ENCODE results near the gene ZCWPW2. TPM values are rescaled to one million over a fixed set of nuclear protein-coding genes. Genes with fewer than 3 reads are reported as not detected.

The ZCWPW2 gene
- total and polyA plus RNA-seq, 9 of the 15 experiments (the other 6 are each of a cell fraction or from before 2014, with no cell fraction given) = 0.10 to 0.77 (median 0.44) TPM

- TF ChIP-seq PREB (CRISPR knock-in tag; IDR thresholded peaks at IDR 0.05) (no peak), TGIF2 (CRISPR knock-in tag; IDR thresholded peaks at IDR 0.05) (no peak), ZNF224 (CRISPR knock-in tag; IDR thresholded peaks at IDR 0.05) (peak; percentile 44; the same call in 1 of the 2 replicates), MEIS2 (IDR thresholded peaks at IDR 0.05; ENCODE audit: partially characterized antibody) (peak; percentile 3), PBX2 (CRISPR knock-in tag; IDR thresholded peaks at IDR 0.05; ENCODE audit: low read depth) (no peak), PBX2 (tag; conservative IDR thresholded peaks at IDR 0.05; ENCODE audit: low read depth) (0 out of 2 replicates have a peak, but pooled peaks have one; percentile 32), CEBPG (CRISPR knock-in tag; IDR thresholded peaks at IDR 0.05) (no peak), CEBPG (tag; conservative IDR thresholded peaks at IDR 0.05 in 1 of 2, IDR thresholded peaks at IDR 0.05 in 1 of 2) (peak in 1 of 2 experiments; percentile 32; a peak in 1 of 4 replicates), CSDE1 (IDR thresholded peaks at IDR 0.05) (no peak), TCF15 (CRISPR knock-in tag; IDR thresholded peaks at IDR 0.05) (no peak), ATF3 (IDR thresholded peaks at IDR 0.05) (peak; percentile 38; the same call in 1 of the 2 replicates), ATF3 (CRISPR knock-in tag; conservative IDR thresholded peaks at IDR 0.05) (no peak), GTF3C2 (IDR thresholded peaks at IDR 0.05; ENCODE audit: borderline replicate concordance, extremely low read depth, insufficient read length) (no peak), ZFP91 (CRISPR knock-in tag; IDR thresholded peaks at IDR 0.05) (no peak), DPF2 (IDR thresholded peaks at IDR 0.05) (0 out of 2 replicates have a peak, but pooled peaks have one; percentile 14), HMBOX1 (IDR thresholded peaks at IDR 0.05) (peak; percentile 83), BRD9 (IDR thresholded peaks at IDR 0.05; ENCODE audit: low read depth, partially characterized antibody) (peak; percentile 40)
Observed at GRCh38 chr3:28349469-28350000, 1.0 kb downstream of the ZCWPW2 start (continued).
